Measurements from ENCODE around the gene RAB1B. TPM values are rescaled to one million over a fixed set of nuclear protein-coding genes. Genes with fewer than 3 reads are reported as not detected.

RAB1B gene
- total RNA-seq, 1 donor from 2014 or later = 150 TPM

GRCh38 chr11:66292543-66293332, 24.3 kb downstream of the RAB1B start:
- no peak overlapping the region for H3K27ac Mint-ChIP-seq (ENCODE audit: unreplicated experiment)
- peak overlapping the region; percentile 48 for H3K4me3 Mint-ChIP-seq (ENCODE audit: unreplicated experiment)
- no peaks in the 10 kb centered on the region for H3K36me3 Mint-ChIP-seq (ENCODE audit: unreplicated experiment)
- no peaks in the 10 kb centered on the region for H3K9me3 Mint-ChIP-seq (ENCODE audit: unreplicated experiment)
- H3K27me3 Mint-ChIP-seq (ENCODE audit: unreplicated experiment) = peaks cover 19% of the 10 kb centered on the region
- no peak for DNase-seq (ENCODE audit: extremely low spot score, unreplicated experiment)
- no peak for TF ChIP-seq CTCF (IDR thresholded peaks at IDR 0.05)
- peaks cover 24% of the 10 kb centered on the region for H3K4me1 Mint-ChIP-seq (ENCODE audit: unreplicated experiment)

DNA sequence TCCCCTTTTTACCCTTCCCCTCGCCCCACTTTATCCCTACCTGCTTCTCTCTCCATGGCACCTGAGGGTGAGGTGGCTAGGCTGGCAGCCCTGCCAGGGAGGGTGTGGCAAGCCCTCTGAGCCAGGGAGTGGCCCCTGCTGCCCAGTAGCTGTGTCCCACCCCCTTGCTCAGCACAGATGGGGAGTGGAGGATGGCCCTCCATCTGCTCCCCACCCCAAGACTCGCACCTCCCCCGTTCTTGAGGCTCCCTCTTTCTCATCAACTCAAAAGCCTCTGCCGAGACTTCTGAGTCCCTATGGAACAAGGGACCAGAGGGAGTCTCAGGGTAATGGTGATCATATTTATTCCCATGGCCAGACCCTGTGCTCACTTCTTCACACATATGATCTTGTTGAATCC, 24.9 kb downstream of the RAB1B start:
- no peaks in the 10 kb centered on the region for H3K9me3 Mint-ChIP-seq (ENCODE audit: unreplicated experiment)
- TF ChIP-seq CTCF (IDR thresholded peaks at IDR 0.05) = no peak
- no peaks in the 10 kb centered on the region for H3K36me3 Mint-ChIP-seq (ENCODE audit: unreplicated experiment)
- H3K4me1 Mint-ChIP-seq (ENCODE audit: unreplicated experiment) = peaks cover 20% of the 10 kb centered on the region
- H3K4me3 Mint-ChIP-seq (ENCODE audit: unreplicated experiment) = no peak overlapping the region
- peaks cover 19% of the 10 kb centered on the region for H3K27me3 Mint-ChIP-seq (ENCODE audit: unreplicated experiment)
- no peak overlapping the region for H3K27ac Mint-ChIP-seq (ENCODE audit: unreplicated experiment)
- DNase-seq (ENCODE audit: extremely low spot score, unreplicated experiment) = no peak

DNA sequence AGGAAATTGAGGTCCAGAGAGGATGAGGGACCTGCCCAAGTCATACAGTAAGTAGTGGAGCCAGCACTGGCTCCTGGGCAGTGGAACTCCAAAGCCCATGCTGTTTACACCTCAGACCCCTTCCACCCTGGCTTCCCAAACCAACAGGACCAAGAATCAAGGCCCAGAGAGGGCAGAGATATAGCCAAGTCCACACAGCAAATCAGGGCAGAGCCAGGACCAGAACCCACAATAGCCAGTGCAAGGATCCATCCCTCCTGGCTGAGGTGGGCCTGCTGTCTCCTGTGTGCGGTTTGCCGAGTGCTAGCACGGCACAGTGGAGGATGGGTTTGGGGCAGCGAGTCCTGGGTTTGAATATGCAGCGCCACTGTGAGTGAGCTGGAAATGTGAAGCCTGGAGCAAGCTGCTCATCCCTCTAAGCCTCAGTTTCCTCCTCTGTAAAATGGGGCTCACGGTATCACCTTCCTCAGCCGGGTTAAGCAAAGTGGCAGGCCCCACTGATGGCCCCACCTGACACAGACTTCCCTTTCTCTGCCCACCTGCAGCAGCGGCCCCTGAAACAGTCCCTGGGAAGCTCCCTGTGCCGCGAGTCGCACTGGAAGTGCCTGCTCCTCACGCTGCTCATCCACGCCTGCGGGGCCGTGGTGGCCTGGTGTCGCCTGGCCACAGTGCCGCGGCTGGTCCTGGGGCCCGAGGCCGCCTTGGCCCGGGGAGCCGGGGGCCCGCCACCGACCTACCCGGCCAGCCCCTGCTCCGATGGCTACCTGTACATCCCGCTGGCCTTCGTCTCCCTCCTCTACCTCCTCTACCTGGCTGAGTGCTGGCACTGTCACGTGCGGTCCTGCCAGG, 25.6 kb downstream of the RAB1B start:
- TF ChIP-seq CTCF (IDR thresholded peaks at IDR 0.05) = no peak
- Mint-ChIP-seq H3K9me3 (ENCODE audit: unreplicated experiment) (no peaks in the 10 kb centered on the region), H3K27ac (ENCODE audit: unreplicated experiment) (no peak overlapping the region), H3K4me3 (ENCODE audit: unreplicated experiment) (no peak overlapping the region), H3K36me3 (ENCODE audit: unreplicated experiment) (no peaks in the 10 kb centered on the region), H3K27me3 (ENCODE audit: unreplicated experiment) (peaks cover 19% of the 10 kb centered on the region), H3K4me1 (ENCODE audit: unreplicated experiment) (peaks cover 18% of the 10 kb centered on the region)
- DNase-seq (ENCODE audit: extremely low spot score, unreplicated experiment) = no peak

- Mint-ChIP-seq H3K27ac (ENCODE audit: unreplicated experiment) (no peak overlapping the region), H3K9me3 (ENCODE audit: unreplicated experiment) (no peaks in the 10 kb centered on the region), H3K27me3 (ENCODE audit: unreplicated experiment) (peaks cover 19% of the 10 kb centered on the region), H3K4me1 (ENCODE audit: unreplicated experiment) (peaks cover 12% of the 10 kb centered on the region), H3K36me3 (ENCODE audit: unreplicated experiment) (no peaks in the 10 kb centered on the region), H3K4me3 (ENCODE audit: unreplicated experiment) (no peak overlapping the region)
- DNase-seq (ENCODE audit: extremely low spot score, unreplicated experiment) = no peak
- TF ChIP-seq CTCF (IDR thresholded peaks at IDR 0.05) = no peak
Observed at GRCh38 chr11:66294626-66295620, 26.5 kb downstream of the RAB1B start.

Data from osteocyte (in vitro differentiated cells).